Large intestine (tissue), 1 donor: ENCODE results near the gene C5orf47. TPM values are rescaled to one million over a fixed set of nuclear protein-coding genes. Genes with fewer than 3 reads are reported as not detected.

Experiments used
- polyA plus RNA-seq: library from polyadenylated mRNA; unstranded; fragments of 120-200 nt; gene quantifications from one replicate; pipeline ENCODE4 v1.2.1, GENCODE V29; 2013

C5orf47 gene
- polyA plus RNA-seq, 1 donor: 0.06 TPM

Other genes with a start within 250 kb of the C5orf47 start
- gene CPEB4, start 100.8 kb upstream of the C5orf47 start, polyA plus RNA-seq: 46.6 TPM
- gene NSG2, start 56.5 kb downstream of the C5orf47 start, polyA plus RNA-seq: 22.6 TPM